Stimulated activated naive CD8-positive, alpha-beta T cell treated with anti-CD3 and anti-CD28 coated beads, Interleukin-15, Interleukin-2, amounts not matched to agents 100 U/mL and 50 U/mL, for 24 hours (primary cell): Measurements from ENCODE around the gene RNF113B.

Experiments used
- ATAC-seq: fragments of 150-1000 bp; cut with Tn5 transposase; one replicate; pipeline ENCODE4 v1.10.0; 2021
- DNase-seq: peaks from one replicate; pipeline ENCODE4 v3.0.0; 2021

Gene RNF113B

DNA sequence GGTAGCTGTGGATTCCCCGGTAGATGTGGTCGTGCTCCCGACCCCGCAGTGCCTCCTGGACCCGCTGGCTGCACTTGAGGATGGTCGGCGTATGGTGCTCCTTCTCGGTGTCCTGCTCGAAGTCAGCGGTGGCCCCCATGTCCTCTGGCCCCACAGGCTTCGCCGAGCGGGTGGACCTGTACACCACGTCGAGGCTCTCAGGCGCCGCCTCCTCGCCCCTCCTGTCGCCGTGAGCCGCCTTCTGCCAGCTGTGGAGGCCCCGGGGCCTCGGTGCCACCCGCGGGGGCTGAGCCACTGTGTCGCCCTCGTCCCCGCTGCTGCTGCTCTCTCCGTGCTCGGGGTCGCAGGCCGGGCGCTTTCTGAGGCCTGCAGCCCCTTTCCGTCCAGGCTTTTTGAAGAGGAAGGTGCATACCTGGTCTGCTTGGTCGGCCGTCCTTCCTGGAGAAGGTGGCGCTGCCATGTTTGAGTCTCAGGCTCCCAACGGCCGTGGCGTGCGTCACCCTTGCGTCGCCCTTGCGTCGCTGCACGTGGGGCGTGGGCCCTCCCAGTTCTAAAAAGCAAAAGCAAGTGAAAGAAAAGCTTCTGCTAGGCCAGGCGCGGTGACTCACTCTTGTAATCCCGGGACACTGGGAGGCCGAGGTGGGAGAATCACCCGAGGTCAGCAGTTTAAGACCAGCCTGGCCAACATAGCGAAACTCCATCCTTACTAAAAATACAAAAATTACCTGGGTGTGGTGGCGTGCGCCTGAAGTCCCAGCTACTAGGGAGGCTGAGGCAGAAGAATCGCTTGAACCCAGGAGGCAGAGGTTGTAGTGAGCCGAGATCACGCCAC lies at the start of gene RNF113B:
Gene RNF113B, minus strand, starts transcription at position 493 of the 832 bp plus-strand sequence. Its CDS starts 33 bp downstream, at position 460.
- DNase-seq (no peak), ATAC-seq (no peak)

GRCh38 chr13:98226496-98226895 lies 49.4 kb upstream of the RNF113B start:
- DNase-seq (no peak), ATAC-seq (no peak)

DNA sequence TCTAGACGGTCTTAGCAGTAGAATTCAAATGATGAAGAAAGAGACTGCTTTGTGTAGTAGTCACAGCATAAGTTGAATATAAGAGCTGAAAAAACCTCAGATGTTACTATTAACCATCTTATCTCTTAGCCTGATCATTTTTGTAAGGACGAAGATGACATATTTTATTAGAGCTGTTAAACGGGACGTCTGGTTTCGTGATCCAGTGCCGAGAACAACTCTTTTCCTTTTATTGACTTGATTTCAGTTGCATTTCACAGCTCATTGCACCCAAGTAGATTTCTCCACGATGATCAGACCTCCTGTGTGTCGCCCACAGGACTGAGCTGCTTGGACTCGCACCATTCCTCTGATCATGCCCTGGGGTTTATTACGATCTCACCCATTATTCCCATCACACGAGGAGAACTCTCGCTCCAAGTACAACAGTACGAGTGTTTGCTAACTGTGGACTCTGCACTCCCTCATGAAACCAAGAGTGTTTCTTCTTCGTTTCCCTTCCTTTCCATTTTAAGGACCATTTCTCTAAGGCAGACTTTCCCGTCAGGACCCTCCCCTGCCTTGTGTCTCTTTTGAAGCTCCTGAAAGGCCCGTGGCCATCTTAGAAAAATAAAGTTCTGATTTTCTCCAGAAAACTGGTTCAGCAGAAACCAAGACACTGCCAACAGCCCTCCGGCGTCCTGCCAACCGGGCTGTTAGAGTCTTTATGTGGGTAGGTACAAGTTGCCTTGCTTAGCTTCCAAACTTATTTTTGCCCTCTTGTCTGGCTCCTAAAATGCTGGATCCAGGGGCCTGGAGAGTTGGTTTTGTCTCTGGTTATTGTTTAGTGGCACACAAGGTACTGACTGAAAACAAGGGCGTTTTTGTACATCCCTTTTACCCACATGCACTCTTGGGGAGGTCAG lies 48.2 kb upstream of the RNF113B start:
- ATAC-seq = no peak

DNA sequence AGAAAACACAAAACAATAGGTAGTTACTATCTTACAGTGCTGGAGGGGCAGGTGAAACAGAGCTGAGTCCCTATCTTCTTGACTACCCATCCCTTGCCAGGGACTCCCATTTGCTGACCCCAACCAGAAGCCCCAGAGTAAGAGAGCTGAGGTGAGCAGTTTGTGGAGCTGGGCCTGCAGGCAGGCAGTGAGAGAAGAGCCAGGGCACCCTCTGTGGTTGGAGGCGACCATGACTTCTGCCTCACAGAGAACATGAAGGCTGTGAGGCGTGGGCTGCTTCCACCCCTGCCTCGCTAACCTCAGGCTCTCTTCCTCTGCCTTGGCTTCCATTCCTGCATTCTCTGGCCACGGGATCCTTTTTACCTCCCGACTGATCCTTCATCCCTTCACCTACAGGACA lies 47.5 kb upstream of the RNF113B start:
- no peak for ATAC-seq
- DNase-seq = no peak

More for the DNA sequence above, 48.2 kb upstream of the RNF113B start:
- DNase-seq = no peak

- DNase-seq (no peak), ATAC-seq (no peak)
Observed at GRCh38 chr13:98223741-98224140, 46.7 kb upstream of the RNF113B start.

GRCh38 chr13:98222816-98223215 lies 45.7 kb upstream of the RNF113B start:
- DNase-seq (no peak), ATAC-seq (no peak)

GRCh38 chr13:98222081-98222554 lies 45.0 kb upstream of the RNF113B start:
- no peak for ATAC-seq
- no peak for DNase-seq

- DNase-seq = no peak
- no peak for ATAC-seq
Observed at GRCh38 chr13:98221234-98221633, 44.2 kb upstream of the RNF113B start.

- DNase-seq (no peak), ATAC-seq (no peak)
Observed at GRCh38 chr13:98220271-98220791, 43.3 kb upstream of the RNF113B start.

DNA sequence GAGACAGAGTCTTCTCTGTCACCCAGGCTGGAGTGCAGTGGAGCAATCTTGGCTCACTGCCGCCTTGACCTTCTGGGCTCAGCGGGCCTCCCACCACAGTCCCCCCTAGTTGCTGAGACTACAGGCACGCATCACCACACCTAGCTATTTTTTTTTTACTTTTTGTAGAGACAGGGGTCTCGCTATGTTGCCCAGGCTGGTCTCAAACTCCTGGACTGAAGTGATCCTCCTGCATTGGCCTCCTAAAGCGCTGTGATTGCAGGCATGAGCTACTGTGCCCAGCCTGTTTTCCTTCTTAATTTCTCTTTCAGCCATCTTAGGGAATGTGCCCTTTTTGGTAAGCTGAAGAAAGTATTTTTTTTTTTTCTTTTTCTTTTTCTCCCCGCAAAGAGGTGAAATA lies 42.6 kb upstream of the RNF113B start:
- no peak for ATAC-seq

GRCh38 chr13:98217597-98217996 lies 40.5 kb upstream of the RNF113B start:
- no peak for ATAC-seq
- no peak for DNase-seq

More for the DNA sequence above, 42.6 kb upstream of the RNF113B start:
- DNase-seq = no peak

- ATAC-seq (no peak), DNase-seq (no peak)
Observed at GRCh38 chr13:98216711-98217285, 39.7 kb upstream of the RNF113B start.

DNA sequence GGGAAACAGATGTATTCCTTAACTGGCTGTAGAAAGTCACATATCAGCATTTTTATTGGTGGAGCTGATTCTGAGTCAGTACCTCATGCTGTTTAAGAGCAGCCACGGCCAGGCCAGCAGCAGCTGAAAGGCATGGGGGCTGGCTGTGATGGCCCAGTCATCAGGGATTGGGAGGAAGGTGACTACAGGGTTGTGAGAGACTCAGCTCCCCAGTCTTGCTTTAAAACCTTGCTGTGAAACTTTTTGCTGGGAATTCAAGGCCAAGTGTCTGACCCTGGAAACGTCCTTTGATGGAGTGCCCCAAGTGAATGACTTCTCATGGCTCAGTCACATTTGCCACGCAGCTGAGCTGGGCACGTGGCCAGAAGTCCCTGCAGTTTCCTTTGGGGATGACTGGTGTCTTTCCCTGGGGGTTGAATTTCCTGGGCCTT lies 39.1 kb upstream of the RNF113B start:
- DNase-seq = no peak
- ATAC-seq = no peak

DNA sequence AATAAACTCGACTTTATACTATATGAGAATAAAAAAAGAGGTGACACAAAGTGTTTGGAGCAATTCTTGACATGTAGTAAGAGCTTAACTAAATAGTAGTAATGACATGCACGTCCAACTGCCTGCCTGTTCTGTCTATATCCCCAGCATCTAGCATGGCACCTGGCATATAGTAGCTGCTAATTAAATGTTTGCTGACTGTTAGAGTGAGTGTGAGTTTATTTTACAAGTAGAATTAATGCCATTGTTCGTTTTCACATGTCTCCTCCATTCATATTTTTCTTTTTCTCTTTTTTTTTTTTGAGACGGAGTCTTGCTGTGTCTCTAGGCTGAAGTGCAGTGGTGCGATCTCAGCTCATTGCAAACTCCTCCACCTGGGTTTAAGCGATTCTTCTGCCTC lies 38.4 kb upstream of the RNF113B start:
- ATAC-seq (no peak), DNase-seq (no peak)

GRCh38 chr13:98214707-98215106 lies 37.6 kb upstream of the RNF113B start:
- DNase-seq (no peak), ATAC-seq (no peak)

- DNase-seq = no peak
- no peak for ATAC-seq
Observed at GRCh38 chr13:98214008-98214643, 37.1 kb upstream of the RNF113B start.

DNA sequence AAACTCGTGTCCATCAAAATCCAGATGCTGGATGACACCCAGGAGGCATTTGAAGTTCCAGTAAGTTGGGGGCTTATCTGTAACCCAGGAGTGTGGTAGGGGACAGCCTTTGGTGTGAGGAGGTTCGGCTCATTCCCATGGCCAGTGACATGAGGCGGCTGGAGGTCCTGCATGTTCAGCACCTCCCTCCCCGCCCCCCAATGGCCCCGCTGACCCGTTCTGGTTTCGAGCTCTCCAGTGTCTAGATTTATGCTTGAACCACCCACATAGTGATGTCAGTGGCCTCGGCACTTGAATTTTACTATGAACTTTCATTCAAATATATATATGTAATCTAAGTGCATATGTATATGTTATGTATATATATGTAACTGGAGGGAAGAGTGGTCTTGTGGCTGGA lies 36.3 kb upstream of the RNF113B start:
- ATAC-seq (no peak), DNase-seq (no peak)

GRCh38 chr13:98212763-98213162 lies 35.7 kb upstream of the RNF113B start:
- DNase-seq = no peak
- ATAC-seq = no peak

GRCh38 chr13:98208606-98209005 lies 31.5 kb upstream of the RNF113B start:
- DNase-seq = no peak
- ATAC-seq = no peak

GRCh38 chr13:98207416-98207815 lies 30.3 kb upstream of the RNF113B start:
- DNase-seq (no peak), ATAC-seq (no peak)

GRCh38 chr13:98206946-98207345 lies 29.9 kb upstream of the RNF113B start:
- DNase-seq (no peak), ATAC-seq (no peak)

DNA sequence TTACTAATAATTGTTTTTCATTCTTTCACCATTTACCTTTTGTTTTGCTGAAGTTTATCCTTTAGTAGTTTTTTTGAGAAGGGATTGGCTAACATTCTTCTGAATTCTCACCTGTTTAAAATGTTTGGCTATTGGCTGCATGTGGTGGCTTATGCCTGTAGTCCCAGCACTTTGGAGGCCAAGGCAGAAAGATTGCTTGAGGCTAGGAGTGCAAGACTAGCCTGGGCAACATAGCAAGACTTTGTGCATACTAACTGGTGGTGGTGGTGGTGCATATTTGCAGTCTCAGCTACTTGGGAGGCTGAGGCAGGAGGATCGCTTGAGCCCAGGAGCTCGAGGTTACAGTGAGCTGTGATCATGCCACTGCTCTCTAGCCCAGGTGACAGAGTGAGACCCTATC lies 27.5 kb upstream of the RNF113B start:
- DNase-seq (no peak), ATAC-seq (no peak)
